Measurements from ENCODE around the gene MBOAT2.
"Not testable (repeated sequence)": the region's sequence is repeated elsewhere in the genome, so short reads cannot be mapped to it uniquely, and the experiment has no call there.

The MBOAT2 gene

DNA sequence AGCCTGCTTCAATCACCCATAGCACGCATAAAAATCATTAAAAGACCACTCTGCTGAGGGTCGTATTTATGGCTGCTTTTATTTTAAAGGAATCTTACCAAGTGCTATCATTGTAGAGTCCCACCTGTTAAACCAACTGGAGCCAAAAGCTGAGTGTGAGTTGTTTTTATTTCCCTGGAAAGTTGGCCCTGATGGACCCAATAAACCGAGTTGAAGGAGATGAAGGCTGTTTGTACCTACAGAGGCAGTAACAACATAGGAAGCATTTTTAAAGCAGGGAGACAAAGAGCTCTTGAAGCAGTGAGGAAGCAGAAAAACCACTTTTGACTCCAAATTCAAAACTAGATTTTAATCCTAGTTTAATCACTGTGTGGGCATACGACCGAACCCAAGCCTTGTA, 6.4 kb downstream of the MBOAT2 start:
- H3K4me3 ChIP-seq (ENCODE audit: low read length) = no peak overlapping the region
- no peak for DNase-seq (ENCODE audit: low read depth, low spot score)

DNA sequence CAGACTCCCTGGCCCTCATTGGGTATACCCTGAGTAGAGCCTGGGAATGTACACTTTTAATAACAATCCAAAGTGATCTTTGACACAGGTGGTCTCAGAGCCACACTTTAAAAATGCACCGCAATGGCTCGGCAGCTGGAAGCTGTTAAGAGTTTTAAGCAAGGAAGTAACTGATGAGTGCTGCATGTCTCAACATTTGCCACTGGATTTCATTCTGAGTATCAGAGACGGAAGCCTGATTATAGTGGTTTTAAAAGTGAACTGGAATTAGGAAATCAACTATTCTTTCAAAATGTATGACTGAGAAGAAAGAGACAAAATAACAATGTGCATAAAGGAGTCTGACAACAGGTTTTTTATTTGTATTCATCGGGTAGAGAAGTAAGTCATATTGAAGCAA, 7.5 kb downstream of the MBOAT2 start:
- DNase-seq (ENCODE audit: low read depth, low spot score) = no peak
- H3K4me3 ChIP-seq (ENCODE audit: low read length) = no peak overlapping the region

DNA sequence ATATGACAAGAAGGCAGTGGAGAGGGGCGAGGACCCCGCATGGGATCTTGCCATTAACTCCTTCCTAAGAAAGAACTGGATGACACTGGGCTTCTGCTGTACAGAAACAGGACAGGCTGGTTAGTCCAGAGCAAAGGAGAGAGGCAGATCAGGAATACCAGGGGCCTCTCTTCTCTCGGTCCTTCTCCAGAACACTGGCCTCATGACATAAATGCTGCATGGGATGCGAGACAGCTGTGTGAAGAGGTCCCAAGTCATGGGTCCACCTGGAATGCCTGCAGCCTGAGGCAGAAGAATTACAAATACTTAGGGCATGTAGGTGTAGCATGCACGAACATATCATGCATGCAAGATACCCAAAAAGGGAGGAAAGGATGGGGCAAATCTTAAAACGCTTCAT, 9.1 kb downstream of the MBOAT2 start:
- no peak for DNase-seq (ENCODE audit: low read depth, low spot score)
- H3K4me3 ChIP-seq (ENCODE audit: low read length) = no peak overlapping the region

DNA sequence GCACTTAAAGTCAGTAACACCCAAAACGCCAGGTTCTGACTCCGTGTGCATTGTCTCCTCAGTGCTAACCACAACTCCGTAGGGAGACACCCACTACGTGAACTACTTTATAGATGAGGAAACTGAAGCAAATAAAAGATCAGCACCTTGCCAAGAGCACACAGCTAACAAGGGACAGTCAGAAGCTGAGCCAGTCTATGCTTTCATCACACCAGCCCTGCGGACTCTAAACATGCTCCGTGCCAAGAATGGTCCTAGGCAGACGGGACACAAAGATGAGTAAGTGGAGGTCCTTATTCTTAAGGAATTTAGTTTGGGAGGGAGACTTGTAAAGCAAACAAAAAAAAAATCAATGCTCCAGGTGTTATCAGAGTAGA, 9.6 kb downstream of the MBOAT2 start:
- H3K4me3 ChIP-seq (ENCODE audit: low read length) = no peak overlapping the region
- no peak for DNase-seq (ENCODE audit: low read depth, low spot score)

DNA sequence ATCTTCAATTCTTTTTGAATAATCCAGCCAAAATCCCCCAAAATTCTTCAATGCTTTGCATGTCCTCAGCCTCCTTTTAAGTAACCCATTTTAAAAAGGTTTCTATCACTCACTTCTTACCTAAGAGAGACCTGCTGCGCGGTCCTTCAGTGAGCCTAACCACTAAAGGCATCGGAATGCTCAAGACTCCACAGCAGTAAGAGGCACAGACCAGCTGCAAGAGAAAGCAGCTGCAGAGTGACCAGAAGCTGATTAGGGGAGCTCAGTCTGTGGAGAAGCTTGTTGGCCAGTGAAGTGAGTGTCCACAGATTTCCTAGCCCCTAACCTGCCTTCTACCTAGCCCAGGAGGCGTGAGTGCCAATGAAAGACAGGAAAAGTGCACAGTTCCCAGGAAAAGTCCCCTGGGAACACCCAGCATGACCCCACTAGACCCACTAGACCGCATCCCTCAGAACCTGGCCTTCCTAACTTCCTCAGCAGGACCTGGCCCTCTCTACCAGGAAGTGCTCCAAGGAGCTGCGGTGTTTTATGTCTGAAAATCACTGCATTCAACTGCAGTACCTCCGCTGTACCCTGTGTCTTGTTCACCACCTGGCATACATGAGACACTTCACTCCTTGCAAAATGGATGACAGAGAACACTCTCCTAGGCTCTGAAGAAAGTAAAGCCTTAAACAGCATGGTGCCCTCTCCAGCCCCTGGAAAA, 10.1 kb downstream of the MBOAT2 start:
- H3K4me3 ChIP-seq (ENCODE audit: low read length) = no peak overlapping the region
- no peak for DNase-seq (ENCODE audit: low read depth, low spot score)

DNA sequence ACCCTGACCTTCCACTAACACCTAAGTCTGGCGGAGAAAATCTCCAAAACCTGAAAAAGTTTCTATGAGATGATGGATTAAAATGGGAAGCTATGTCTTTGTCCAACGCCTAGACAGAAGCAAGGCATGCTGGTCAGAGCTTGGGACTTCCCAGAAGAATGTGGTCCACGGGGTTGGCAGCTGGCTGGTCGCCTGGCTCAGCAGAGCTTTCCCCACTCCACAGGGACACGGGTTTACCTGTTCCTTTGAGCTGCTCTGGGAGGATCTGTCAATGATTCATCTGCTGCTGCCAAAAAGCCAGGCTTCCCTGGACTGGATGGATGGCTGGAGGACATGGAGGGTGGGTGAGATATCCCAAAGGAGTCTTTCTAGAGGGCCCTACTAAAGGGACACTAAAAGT, 10.8 kb downstream of the MBOAT2 start:
- H3K4me3 ChIP-seq (ENCODE audit: low read length) = no peak overlapping the region
- DNase-seq (ENCODE audit: low read depth, low spot score) = no peak

DNA sequence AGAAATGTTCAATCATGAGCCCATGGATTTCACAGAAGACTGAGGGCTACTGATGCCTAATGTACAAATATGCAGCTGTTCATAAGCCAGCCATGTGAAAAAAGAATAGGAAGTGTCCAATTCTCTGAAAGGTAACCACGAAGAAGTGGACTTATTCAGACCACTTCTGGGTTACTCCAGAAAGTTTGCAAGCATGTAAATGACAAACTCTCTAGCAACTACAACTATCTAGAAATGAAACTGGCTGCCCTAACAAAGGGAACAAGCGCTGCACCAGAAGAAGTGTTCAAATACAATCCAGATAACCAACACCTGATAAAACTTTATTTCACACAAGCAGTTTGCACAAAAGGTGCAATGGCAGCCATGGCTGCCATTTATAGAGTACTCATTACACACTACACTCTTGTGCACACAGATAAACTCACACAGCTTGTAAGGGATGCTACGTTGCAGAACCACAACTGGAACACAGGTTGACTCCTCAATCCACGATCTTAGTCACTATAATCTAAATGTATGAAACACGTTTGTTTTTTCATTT, 13.9 kb downstream of the MBOAT2 start:
- H3K4me3 ChIP-seq (ENCODE audit: low read length) = no peak overlapping the region
- no peak for DNase-seq (ENCODE audit: low read depth, low spot score)

DNA sequence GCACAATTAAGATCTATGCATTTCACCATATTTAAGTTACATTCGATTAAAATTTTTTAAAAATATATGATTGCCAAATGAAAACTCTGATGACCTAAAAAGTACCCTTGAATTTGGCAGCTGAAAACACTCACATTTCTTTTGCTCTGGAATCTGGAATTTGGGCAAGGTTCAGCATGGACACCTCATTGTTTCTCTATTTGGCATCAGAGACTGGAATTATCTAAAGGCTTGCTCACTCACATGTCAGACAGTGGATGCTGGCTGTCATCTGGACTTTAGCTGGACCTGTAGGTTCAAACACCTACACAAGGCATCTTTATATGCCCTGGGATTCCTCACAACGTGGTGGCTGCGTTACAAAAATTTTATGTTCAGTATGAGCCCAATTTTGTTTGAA, 16.1 kb downstream of the MBOAT2 start:
- no peak for DNase-seq (ENCODE audit: low read depth, low spot score)
- H3K4me3 ChIP-seq (ENCODE audit: low read length) = no peak overlapping the region

DNA sequence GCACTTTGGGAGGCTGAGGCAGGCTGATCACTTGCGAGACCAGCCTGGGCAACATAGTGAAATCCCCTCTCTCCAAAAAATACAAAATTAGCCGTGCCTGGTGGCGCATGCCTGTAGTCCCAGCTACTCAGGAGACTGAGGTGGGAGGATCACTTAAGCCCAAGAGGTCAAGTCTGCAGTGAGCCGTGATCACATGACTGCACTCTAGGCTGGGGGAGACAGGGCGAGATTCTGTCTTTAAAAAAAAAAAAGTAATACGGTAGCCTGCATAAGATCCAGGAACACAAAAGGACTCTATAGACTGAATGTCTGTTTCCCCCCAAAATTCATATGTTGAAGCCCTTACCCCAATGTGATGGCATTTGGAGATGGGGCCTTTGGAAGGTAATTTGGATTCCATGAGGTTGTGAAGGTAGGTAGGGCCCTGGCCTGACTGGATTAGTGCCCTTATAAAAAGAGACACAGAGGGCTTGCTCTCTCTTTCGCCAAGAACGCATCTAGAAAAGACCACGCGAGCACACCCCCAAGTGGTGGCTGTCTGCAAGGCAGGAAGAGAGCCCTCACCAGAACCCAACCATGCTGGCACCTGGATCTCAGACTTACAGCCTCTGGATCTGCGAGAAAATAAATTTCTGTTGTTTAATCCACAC, 17.0 kb downstream of the MBOAT2 start:
- DNase-seq (ENCODE audit: low read depth, low spot score) = no peak
- H3K4me3 ChIP-seq (ENCODE audit: low read length) = no peak overlapping the region

DNA sequence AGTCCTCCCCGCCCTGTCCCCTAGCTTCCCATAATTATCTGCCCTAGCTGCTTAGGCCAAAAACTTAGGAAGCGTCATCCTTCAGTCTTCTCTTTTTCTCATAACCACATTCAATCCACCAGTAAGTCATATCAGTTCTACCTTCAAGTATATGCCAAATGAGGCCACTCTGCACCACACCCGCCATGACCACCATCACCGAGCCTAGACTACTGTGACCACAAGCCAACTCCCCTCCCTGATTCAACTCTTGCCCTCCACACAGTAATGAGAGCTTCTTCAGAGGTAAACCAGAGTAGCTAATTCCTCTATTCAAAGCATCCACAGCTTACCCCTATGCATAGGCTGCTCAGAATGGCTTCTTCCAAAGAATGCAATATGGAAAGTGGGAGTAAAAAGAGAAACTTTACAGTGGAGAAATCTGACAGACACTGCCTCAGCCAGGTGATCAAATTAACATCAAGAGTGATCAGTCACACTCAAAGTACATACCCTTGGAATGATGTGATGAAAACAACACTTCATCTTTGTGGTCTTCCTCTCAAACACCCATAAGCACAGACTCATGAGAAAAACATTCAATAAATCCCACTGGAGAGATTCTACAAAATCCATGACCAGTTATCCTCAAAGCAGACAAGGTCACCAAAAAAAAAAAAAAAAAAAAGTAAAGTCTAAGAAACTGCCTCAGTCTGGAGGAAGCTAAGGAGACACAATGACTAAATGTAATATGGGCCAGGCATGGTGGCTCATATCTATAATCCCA, 17.7 kb downstream of the MBOAT2 start:
- H3K4me3 ChIP-seq (ENCODE audit: low read length) = no peak overlapping the region
- DNase-seq (ENCODE audit: low read depth, low spot score) = no peak

DNA sequence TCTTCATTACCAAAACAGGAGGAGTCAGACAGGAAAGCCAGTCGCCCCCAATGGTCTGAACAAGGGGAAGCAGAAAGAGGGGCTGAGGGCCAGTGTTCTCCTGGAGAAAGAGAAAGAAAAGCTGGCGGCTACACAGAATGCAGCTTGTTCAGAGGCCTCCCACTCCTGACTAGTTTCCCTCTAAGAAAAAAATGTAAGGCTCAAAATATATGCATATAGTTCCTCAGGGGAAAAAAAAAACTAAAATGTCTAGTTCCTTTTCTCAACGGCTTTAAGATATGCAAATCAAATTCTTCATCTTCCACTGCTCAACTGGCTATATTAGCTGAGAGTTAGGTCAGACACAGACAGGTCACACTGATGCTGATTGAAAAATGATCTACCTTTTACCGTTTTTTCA, 18.6 kb downstream of the MBOAT2 start:
- DNase-seq (ENCODE audit: low read depth, low spot score) = no peak
- no peak overlapping the region for H3K4me3 ChIP-seq (ENCODE audit: low read length)

DNA sequence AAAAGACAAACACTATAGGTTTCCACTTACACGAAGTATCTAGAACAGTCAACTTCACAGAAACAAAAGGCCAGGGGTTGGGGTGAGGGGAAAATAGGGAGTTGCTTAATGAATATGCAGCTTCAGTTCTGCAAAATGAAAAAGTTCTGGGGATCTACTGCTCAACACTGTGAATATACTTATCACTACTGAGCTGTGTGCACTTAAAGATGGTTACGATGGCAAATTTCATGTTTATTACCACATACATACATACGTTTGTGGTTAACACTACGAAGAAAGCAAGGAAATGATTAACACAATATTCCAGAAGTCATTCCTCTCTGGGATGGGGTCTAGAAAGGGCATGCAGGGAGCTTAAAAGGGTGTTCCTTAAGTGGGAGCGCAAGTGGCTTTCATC, 19.3 kb downstream of the MBOAT2 start:
- DNase-seq (ENCODE audit: low read depth, low spot score) = no peak

DNA sequence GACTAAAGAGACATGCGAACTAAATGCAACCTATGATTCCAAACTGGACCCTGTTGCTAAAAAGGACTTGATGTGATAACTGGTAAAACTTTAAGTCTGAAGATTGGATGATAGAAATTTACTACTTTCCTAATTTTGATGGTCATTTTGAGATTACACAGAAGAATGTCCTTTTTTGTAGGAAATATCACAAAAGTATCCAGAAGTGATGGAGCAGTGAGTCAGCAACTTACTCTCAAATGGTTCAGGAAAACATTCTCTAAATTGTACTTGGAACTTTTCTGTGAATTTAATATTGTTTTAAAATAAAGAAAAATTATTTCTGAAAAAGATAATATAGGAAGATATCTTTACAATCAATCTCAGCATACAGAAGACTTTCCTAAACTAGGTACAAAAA, 19.9 kb downstream of the MBOAT2 start:
- DNase-seq (ENCODE audit: low read depth, low spot score) = no peak

More for the DNA sequence above, 19.3 kb downstream of the MBOAT2 start:
- H3K4me3 ChIP-seq (ENCODE audit: low read length) = no peak overlapping the region

DNA sequence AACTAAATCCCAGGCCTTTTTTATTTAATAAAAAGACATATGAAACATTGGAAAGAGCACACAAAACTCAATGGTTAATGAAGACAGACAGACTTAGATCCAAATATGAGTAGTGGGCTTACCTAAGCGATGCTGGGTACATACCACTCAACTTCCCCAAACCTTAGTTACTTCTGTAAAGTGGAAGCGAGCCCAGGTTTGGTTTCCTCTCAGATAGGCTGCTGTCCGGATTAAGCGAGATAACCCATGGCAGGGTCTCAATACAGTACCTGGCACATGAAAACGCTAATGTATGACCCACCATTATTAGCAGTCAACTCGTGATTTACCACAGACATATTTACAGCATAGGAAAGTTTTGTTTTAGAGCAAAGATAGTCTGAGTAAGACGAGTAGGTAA, 21.6 kb downstream of the MBOAT2 start:
- no peak for DNase-seq (ENCODE audit: low read depth, low spot score)

More for the DNA sequence above, 19.9 kb downstream of the MBOAT2 start:
- H3K4me3 ChIP-seq (ENCODE audit: low read length) = no peak overlapping the region

DNA sequence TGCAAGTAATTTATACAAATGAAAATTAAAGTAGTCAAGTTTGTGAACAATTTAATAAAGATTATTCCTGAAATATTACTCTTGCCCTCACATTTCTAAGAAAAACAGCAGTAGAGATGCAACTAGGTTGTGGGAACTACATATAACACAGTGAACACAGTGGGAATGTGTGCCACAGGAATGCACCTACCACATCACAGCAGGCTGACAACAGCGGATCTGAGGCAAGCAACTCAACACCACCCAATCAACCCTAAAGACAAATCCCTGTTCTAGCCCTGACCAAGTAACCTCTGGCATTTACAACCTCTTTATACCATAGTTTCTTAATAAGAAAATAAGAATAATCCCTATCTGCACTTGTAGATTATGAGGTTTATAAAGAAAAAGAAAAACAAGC, 23.4 kb downstream of the MBOAT2 start:
- no peak for DNase-seq (ENCODE audit: low read depth, low spot score)
- no peak overlapping the region for H3K4me3 ChIP-seq (ENCODE audit: low read length)

More for the DNA sequence above, 21.6 kb downstream of the MBOAT2 start:
- no peak overlapping the region for H3K4me3 ChIP-seq (ENCODE audit: low read length)

DNA sequence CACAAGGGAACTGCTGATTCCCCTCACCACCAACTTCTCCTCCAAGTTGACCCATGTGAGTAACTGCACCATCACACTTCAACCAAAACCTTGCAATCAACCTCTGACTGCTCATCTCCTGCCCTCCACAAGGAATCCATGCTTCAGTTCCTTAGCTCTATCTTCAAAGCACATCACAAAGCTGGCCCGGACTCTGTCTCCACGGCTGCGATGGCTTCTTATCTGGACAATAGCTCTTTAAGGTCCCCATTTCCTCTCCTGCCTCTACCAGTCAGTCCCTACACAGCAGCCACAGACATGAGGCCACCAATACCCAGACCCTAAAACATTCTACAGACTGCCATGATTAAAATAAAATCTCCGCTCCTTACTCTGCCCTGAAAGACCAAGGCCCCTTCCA, 25.7 kb downstream of the MBOAT2 start:
- no peak for DNase-seq (ENCODE audit: low read depth, low spot score)
- no peak overlapping the region for H3K4me3 ChIP-seq (ENCODE audit: low read length)

DNA sequence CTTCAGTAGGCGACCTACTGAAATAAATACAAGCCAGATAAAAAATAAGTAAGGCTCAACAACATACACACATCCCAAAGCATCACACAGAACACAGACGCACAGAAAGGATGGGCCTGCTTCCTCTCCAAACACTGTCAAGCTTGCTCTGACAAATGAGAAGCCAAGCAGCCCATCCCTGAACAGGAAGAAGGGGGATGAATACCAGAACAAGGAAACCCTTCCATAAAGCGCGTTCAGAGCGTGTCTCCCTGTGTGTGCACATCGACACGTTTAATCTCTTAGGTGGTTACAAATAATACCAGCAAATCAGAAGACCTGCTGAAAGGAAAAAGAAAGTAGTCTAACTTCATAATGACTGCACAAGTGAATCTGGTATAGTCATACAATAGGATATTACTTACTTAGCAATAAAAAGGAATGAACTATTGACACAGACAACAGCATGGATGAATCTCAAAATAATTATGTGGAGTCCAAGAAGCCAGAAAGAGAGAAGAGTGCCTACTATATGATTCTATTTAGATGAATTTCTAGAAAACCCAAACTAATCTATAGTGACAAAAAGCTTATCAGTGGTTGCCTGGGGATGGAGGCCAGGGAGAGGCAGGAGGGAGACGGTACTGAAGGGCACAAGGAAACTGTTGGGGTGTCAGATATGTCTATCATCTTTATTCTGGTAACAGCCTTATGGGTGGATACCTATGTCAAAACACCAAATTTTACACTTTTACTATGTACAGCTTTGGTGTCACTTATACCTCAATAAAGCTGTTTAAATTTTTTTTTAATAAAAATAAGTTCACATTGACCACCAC, 26.8 kb downstream of the MBOAT2 start:
- no peak for DNase-seq (ENCODE audit: low read depth, low spot score)
- no peak overlapping the region for H3K4me3 ChIP-seq (ENCODE audit: low read length)

DNA sequence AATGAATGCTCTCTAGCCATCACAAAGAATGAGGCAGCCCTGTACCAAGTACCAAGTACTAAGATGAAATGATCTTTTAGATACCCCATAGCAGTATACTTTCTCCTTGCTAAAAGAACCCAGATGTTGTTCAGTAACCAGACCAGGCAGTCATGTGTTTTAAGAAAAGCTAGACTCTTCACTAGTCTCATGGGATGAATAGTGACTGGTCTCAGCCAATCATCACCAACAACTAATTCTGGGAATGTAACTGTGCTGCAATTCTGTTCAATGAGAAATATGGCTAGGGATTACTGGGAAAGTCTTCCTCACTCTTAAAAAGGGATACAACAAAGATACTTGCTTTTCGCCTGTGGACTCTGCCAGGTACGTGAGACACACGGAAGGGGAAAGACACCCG, 29.5 kb downstream of the MBOAT2 start:
- DNase-seq (ENCODE audit: low read depth, low spot score) = no peak

DNA sequence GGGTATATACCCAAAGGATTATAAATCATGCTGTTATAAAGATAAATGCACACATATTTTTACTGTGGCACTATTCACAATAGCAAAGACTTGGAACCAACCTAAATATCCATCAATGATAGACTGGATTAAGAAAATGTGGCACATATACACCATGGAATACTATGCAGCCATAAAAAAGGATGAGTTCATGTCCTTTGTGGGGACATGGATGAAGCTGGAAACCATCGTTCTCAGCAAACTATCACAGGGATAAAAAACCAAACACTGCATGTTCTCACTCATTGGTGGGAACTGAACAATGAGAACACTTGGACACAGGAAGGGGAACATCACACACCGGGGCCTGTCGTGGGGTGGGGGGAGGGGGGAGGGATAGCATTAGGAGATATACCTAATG, 30.5 kb downstream of the MBOAT2 start:
- not testable (repeated sequence) for H3K4me3 ChIP-seq (ENCODE audit: low read length); DNase-seq (ENCODE audit: low read depth, low spot score)

More for the DNA sequence above, 29.5 kb downstream of the MBOAT2 start:
- H3K4me3 ChIP-seq (ENCODE audit: low read length) = no peak overlapping the region

Data from Jurkat, Clone E6-1 (cell line).